COR-L47 (cell line): ENCODE measurements around the gene PDAP1.
A peak's percentile ranks its signal among the peaks of the same experiment; 100 is the strongest.
"Not testable (repeated sequence)": the region's sequence is repeated elsewhere in the genome, so short reads cannot be mapped to it uniquely, and the experiment has no call there.

Experiments used
- DNase-seq: peaks from one replicate; lab custom pipeline; 2025; lab: John Stamatoyannopoulos, UW

PDAP1 gene

DNA sequence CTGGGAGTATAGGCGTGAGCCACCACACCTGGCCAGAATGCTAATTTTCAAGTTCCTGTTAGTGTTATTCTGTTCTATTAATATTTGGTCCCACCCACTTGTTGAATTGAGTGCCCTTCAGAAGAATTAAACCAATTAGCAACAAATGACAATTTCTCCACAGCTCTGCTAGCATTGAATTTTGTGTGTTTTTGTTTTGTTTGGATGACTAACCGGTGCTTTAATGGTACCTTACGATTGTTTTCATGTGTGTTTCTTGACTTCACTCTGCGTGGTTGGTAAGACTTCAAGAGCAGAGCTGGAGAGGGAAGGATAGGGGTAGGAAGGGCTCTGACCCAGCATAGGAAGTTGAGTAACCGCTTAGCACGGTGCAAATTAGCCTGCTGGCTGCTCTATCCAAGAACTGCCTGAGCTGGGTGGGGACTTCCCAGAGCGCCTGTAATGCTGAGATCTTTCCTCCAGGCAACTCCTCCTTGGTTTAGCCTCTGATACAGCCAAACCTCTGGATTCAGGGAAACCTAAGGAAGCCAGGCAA, 29.3 kb downstream of the PDAP1 start:
- DNase-seq = no peak

GRCh38 chr7:99375070-99375807, 33.2 kb downstream of the PDAP1 start:
- DNase-seq = peak; percentile 32

DNA sequence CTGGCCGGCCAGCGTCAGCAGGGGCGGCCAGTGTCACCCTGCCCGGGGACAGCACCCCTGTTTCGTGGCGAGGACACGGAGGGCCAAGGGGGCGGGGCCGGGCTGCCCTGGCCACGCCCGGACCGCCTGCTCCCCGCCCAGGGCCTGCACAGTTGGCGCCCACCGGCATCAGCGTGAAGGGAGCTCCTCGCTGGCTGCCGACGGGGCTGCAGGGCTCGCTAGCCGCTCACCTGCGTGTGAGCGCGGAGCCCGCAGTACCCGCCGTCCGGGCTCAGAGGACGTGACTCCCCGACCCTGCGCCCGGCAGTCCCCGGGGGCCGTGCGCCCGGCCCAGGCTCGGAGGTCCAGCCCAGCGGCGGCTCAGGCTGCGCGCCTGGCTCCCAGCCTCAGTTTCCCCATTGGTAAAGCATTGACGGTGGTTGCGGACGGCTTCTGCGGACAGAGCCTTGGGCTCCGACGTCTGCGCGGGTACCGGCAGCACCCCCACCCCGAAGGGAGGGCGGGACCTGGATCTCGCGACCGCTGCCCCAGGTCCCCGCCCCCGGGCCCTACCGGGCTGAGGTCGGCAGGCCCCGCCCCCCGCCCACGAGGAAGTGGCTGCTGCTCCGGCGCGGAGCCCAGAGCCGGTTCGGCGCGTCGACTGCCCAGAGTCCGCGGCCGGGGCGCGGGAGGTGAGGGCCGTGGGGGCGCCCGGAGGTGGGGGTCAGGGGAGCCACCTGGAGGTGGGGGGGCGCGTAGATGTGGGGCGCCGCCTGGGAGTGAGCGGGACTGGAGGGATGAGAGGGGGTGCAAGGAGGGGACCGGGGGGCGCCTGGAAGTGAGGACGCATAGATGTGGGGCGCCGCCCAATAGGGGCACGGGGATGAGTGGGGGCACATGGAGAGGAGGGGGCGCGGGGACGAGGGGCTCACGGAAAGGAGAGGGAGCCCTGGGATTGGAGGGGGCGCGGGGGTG, 34.0 kb downstream of the PDAP1 start, which contains the start of gene ARPC1B:
TSS of gene ARPC1B (plus strand) at position 620 of the 954 bp plus-strand sequence. CDS start 10,985 bp downstream, outside the sequence.
- peak; percentile 7 for DNase-seq

GRCh38 chr7:99373091-99374066, 35.0 kb downstream of the PDAP1 start:
- no peak for DNase-seq

- no peak for DNase-seq
Measured at GRCh38 chr7:99372275-99373090, 35.9 kb downstream of the PDAP1 start.

DNA sequence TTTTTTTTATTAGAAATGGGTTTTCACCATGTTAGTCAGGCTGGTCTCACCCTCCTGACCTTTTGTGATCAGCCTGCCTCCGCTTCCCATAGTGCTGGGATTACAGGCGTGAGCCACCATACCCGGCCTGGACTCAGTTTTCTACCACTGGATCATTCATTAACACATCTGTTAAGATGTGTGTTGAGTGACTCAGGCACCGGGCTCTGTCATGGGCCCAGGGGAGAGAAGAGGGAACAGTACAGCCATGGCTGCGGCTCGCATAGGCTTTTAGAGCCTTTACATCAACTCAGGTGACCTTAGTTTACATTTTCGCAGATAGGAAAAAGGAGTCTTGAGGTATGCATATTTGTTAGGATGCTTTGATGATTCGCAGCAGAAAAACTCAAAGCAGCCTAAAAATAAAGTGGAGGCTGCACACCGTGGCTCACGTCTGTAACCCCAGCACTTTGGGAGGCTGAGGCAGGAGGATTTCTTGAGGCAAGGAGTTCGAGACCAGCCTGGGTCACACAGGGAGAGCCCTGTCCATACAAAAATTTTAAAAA, 36.9 kb downstream of the PDAP1 start:
- no peak for DNase-seq

GRCh38 chr7:99369767-99370391, 38.5 kb downstream of the PDAP1 start:
- DNase-seq = no peak

DNA sequence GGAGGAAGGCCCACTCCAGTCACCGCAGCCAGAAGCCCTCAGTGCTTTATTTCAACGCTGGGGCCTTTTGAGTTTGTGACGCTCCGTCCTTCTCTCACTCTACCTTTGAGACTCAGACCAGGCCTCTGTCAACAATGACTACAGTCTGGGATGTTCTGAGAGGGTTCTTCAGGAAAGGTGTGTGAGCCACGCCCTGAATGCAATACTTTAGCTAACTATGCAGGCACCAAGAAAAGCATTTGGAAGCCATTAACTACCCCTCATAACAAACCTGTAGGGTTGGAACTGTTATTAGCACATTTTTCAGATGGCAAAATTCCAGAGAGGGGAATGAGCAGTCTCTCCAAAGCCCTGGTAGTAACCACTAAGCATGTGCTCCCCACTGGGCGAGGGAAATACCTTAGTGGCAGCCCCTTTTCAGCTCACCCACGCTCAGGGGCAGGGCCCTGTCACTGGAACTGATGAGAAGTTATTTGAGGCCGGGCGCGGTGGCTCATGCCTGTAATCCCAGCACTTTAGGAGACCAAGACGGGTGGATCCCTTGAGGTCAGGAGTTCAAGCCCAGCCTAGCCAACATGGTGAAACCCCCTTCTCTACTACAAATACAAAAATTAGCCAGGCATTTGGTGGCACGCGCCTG, 39.5 kb downstream of the PDAP1 start:
- DNase-seq = no peak

DNA sequence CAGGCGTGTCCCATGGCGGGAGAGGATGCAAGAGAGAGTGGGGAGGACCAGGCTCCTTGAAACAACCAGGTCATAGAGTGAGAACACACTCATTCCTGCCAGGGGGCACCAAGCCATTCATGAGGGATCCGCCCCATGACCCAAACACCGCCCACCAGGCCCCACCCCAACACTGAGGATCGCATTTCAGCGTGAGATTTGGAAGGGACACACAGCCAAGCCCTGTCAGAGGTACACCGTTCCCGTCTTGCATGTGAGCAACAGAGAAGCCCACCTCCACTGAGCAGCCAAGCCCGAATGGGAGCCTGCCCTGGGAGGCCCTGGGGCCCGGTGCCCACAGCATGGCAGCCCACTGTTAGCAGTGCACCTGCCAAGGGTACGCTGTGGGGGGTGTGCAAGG, 41.8 kb downstream of the PDAP1 start:
- no peak for DNase-seq

- DNase-seq = peak; percentile 14
Measured at GRCh38 chr7:99365318-99366141, 42.9 kb downstream of the PDAP1 start.

- DNase-seq = no peak
Measured at GRCh38 chr7:99363286-99363685, 45.1 kb downstream of the PDAP1 start.

DNA sequence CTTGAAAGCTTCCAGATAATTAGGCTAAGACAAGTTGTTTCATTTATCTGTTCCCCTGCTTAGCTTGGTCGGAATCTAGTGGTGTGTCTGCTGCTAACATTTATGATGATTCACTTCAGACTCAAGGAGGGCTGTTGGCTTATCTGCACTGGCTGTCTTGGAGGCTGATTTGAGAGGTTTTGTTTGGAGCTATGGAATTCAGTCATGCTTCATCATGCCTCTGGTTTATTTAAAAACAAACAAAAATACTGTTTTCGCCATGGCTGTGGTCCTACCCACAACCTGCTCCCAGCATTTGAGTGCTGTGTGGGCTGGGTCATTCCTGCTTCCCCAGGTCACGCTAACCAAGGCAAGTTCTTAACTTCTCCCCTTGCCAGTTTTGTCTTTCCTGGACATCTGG, 45.6 kb downstream of the PDAP1 start:
- no peak for DNase-seq

GRCh38 chr7:99359465-99360154, 48.8 kb downstream of the PDAP1 start:
- DNase-seq = no peak

DNA sequence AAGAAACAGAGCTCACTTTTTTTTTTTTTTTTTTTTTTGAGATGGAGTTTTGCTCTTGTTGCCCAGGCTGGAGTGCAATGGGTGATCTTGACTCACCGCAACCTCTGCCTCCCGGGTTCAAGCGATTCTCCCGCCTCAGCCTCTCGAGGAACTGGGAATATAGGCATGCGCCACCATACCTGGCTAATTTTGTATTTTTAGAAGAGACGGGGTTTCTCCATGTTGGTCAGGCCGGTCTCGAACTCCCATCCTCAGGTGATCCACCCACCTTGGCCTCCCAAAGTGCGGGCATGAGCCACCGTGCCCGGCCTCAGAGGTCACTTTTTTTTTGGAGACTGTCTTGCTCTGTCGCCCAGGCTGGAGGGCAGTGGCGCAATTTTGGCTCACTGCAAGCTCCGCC, 49.9 kb downstream of the PDAP1 start:
- DNase-seq = not testable (repeated sequence)

DNA sequence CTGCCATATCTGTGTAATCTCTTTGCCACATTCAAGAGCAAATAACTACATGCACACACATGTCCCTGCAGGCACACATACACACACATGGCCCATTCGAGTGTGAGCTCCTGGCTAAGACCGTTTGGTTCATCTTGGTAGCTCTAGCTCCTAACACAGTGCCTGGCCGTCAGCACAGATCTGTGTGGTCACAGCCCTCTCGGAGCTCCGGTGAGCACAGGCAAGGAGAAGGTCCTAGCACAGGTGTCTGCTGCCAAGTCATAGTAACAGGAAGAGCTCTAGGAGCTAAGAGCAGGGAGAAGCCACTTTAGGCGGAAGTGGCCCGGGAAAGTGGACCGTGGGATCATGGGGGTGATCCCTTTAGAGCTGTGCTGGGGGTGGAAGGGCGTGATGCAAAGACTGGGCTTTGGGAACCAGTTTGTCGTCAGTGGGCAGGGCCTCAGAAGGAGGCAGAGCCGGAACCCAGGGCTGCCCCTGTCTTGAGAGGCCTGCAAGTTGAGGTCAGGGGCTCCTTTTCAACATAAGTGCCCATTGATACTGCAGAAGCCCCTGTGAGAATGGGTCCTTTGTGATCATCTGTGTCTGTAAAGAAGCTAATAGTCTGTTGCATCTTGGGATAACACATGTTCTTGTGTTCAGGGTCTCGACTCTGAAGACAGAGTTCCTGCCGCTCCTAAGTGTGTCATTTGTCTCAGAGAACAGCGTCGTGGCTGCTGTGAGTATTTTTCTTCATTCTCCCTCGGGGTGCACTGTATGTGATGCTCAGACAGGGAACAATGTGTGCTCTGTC, 50.5 kb downstream of the PDAP1 start:
- DNase-seq = no peak

DNA sequence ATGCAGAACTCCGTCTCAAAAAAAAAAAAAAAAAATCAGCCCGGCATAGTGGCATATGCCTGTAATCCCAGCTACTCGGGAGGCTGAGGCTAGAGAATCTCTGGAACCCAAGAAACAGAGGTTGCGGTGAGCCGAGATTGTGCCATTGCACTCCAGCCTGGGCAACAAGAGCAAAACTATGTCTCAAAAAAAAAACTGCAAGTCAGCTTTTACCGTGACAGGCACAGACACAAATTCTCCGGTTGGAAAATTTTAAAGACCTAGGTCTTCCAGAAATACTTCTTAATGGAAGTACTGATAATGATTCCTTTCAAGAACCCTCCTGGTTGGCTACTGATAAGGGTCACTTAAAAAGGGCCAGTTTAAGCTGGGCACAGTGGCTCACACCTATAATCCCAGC, 53.3 kb downstream of the PDAP1 start:
- no peak for DNase-seq

GRCh38 chr7:99352247-99352646, 56.1 kb downstream of the PDAP1 start:
- no peak for DNase-seq
